Measurements from ENCODE around the gene WNK1.
"Not testable (repeated sequence)": the region's sequence is repeated elsewhere in the genome, so short reads cannot be mapped to it uniquely, and the experiment has no call there.

Gene WNK1

GRCh38 chr12:779745-780734 is 27.7 kb downstream of the WNK1 start:
- DNase-seq, result no peak

- DNase-seq, result no peak
Observed at GRCh38 chr12:780750-781379, 28.5 kb downstream of the WNK1 start.

- no peak for DNase-seq
Observed at GRCh38 chr12:785706-786105, 33.3 kb downstream of the WNK1 start.

GRCh38 chr12:788288-788687 is 35.9 kb downstream of the WNK1 start:
- DNase-seq, result no peak

GRCh38 chr12:788762-789161 is 36.4 kb downstream of the WNK1 start:
- not testable (repeated sequence) for DNase-seq

- no peak for DNase-seq
Observed at GRCh38 chr12:789852-790563, 37.6 kb downstream of the WNK1 start.

- no peak for DNase-seq
Observed at GRCh38 chr12:790608-791007, 38.2 kb downstream of the WNK1 start.

- no peak for DNase-seq
Observed at GRCh38 chr12:793037-793436, 40.7 kb downstream of the WNK1 start.

GRCh38 chr12:793711-794110 is 41.3 kb downstream of the WNK1 start:
- DNase-seq, result no peak

GRCh38 chr12:795305-795704 is 42.9 kb downstream of the WNK1 start:
- DNase-seq, result no peak

GRCh38 chr12:800401-800800 is 48.0 kb downstream of the WNK1 start:
- DNase-seq, result no peak

- no peak for DNase-seq
Observed at GRCh38 chr12:802242-803120, 50.1 kb downstream of the WNK1 start.

- DNase-seq, result no peak
Observed at GRCh38 chr12:805022-805632, 52.7 kb downstream of the WNK1 start.

GRCh38 chr12:806200-806791 is 53.9 kb downstream of the WNK1 start:
- DNase-seq, result no peak

- DNase-seq, result no peak
Observed at GRCh38 chr12:807041-807735, 54.8 kb downstream of the WNK1 start.

GRCh38 chr12:810116-810515 is 57.7 kb downstream of the WNK1 start:
- no peak for DNase-seq

GRCh38 chr12:810671-811415 is 58.5 kb downstream of the WNK1 start:
- no peak for DNase-seq

- DNase-seq, result no peak
Observed at GRCh38 chr12:812950-813349, 60.6 kb downstream of the WNK1 start.

- not testable (repeated sequence) for DNase-seq
Observed at GRCh38 chr12:817456-817855, 65.1 kb downstream of the WNK1 start.

GRCh38 chr12:817941-818600 is 65.7 kb downstream of the WNK1 start:
- DNase-seq, result no peak
